ENCODE data around the gene HDAC4. TPM values are rescaled to one million over a fixed set of nuclear protein-coding genes. Genes with fewer than 3 reads are reported as not detected.

HDAC4 gene
- total RNA-seq, 1 experiment from 2014 or later = 40.1 TPM

DNA sequence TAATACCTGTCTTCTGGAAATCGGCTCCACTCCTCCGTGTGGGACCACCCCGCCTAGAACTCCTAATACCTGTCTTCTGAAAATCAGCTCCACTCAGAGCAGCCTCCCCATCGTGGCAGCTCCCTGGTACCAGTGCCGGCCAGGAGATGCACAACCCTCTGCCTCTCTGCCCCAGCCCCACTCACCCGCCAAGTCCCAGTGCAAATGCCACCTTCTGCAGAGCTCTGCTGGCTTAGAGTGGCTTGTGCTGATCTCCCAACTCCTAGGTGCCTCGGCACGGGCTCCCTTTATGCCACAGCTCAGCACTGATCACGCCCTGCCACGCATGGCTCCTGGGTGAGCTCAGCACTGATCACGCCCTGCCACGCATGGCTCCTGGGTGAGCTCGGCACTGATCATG is 258.5 kb downstream of the HDAC4 start:
- Histone ChIP-seq H3K4me3 (ENCODE audit: low read depth in 2 of 2, low read length in 2 of 2) (no peak overlapping the region), H3K36me3 (ENCODE audit: control insufficient read depth, insufficient read depth, low read length) (no peaks in the 10 kb centered on the region; the same call in 1 of the 2 replicates), H3K4me1 (ENCODE audit: control insufficient read depth, insufficient read depth, low read length) (no peaks in the 10 kb centered on the region), H3K27me3 (ENCODE audit: control insufficient read depth, insufficient read depth, low read length) (no peaks in the 10 kb centered on the region), H3K9me3 (ENCODE audit: control insufficient read depth, insufficient read depth, low read depth, low read length) (no peaks in the 10 kb centered on the region), H3K27ac (ENCODE audit: low read length) (no peak overlapping the region)
- BruUV-seq (replicated peaks) = no TSS peak
- DNase-seq (ENCODE audit: low read depth, low spot score) (no peak), ATAC-seq (no peak)
- in situ Hi-C loops (cut with HindIII; ENCODE audit: low pct_unique_long_range_greater_than_20kb, low sequenced_read_pairs) (no loop called here), intact Hi-C loops (cut with micrococcal nuclease; ENCODE audit: unreplicated experiment) (no loop called here)
- ChIA-PET POLR2A (no interaction called here), CTCF (interaction anchor here (0.6 kb wide), 1 partner anchor 15 kb away, joined by 3 read pairs; no protein-coding TSS in a partner anchor)
- TF ChIP-seq TCF7L2 (IDR thresholded peaks at IDR 0.05; ENCODE audit: low read depth, low read length) = no peak
- TF ChIP-seq, protein P1, sequence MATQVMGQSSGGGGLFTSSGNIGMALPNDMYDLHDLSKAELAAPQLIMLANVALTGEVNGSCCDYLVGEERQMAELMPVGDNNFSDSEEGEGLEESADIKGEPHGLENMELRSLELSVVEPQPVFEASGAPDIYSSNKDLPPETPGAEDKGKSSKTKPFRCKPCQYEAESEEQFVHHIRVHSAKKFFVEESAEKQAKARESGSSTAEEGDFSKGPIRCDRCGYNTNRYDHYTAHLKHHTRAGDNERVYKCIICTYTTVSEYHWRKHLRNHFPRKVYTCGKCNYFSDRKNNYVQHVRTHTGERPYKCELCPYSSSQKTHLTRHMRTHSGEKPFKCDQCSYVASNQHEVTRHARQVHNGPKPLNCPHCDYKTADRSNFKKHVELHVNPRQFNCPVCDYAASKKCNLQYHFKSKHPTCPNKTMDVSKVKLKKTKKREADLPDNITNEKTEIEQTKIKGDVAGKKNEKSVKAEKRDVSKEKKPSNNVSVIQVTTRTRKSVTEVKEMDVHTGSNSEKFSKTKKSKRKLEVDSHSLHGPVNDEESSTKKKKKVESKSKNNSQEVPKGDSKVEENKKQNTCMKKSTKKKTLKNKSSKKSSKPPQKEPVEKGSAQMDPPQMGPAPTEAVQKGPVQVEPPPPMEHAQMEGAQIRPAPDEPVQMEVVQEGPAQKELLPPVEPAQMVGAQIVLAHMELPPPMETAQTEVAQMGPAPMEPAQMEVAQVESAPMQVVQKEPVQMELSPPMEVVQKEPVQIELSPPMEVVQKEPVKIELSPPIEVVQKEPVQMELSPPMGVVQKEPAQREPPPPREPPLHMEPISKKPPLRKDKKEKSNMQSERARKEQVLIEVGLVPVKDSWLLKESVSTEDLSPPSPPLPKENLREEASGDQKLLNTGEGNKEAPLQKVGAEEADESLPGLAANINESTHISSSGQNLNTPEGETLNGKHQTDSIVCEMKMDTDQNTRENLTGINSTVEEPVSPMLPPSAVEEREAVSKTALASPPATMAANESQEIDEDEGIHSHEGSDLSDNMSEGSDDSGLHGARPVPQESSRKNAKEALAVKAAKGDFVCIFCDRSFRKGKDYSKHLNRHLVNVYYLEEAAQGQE (IDR thresholded peaks at IDR 0.05; ENCODE audit: insufficient read depth in 1 of 2, low read depth in 2 of 2, low read length in 1 of 2) = no peak

GRCh38 chr2:239141021-239141760 is 259.6 kb downstream of the HDAC4 start:
- in situ Hi-C loops (cut with HindIII; ENCODE audit: low pct_unique_long_range_greater_than_20kb, low sequenced_read_pairs) = no loop called here
- H3K36me3 ChIP-seq (ENCODE audit: control insufficient read depth, insufficient read depth, low read length) = no peaks in the 10 kb centered on the region; the same call in 1 of the 2 replicates
- ATAC-seq (no peak), DNase-seq (ENCODE audit: low read depth, low spot score) (no peak)
- intact Hi-C loops (cut with micrococcal nuclease; ENCODE audit: unreplicated experiment) = no loop called here
- POLR2A ChIA-PET = no interaction called here
- no peaks in the 10 kb centered on the region for H3K27me3 ChIP-seq (ENCODE audit: control insufficient read depth, insufficient read depth, low read length)
- no peak overlapping the region for H3K4me3 ChIP-seq (ENCODE audit: low read depth in 2 of 2, low read length in 2 of 2)
- TF ChIP-seq POLR2AphosphoS5 (IDR thresholded peaks at IDR 0.05; ENCODE audit: low read depth, low read length) = no peak
- TF ChIP-seq SIN3A (IDR thresholded peaks at IDR 0.05; ENCODE audit: borderline replicate concordance, insufficient read depth, low read depth, low read length) = no peak
- no peak for TF ChIP-seq TCF7L2 (IDR thresholded peaks at IDR 0.05; ENCODE audit: low read depth, low read length)
- TF ChIP-seq, protein P1 (IDR thresholded peaks at IDR 0.05; ENCODE audit: insufficient read depth in 1 of 2, low read depth in 2 of 2, low read length in 1 of 2) = no peak
- TF ChIP-seq, protein P2, sequence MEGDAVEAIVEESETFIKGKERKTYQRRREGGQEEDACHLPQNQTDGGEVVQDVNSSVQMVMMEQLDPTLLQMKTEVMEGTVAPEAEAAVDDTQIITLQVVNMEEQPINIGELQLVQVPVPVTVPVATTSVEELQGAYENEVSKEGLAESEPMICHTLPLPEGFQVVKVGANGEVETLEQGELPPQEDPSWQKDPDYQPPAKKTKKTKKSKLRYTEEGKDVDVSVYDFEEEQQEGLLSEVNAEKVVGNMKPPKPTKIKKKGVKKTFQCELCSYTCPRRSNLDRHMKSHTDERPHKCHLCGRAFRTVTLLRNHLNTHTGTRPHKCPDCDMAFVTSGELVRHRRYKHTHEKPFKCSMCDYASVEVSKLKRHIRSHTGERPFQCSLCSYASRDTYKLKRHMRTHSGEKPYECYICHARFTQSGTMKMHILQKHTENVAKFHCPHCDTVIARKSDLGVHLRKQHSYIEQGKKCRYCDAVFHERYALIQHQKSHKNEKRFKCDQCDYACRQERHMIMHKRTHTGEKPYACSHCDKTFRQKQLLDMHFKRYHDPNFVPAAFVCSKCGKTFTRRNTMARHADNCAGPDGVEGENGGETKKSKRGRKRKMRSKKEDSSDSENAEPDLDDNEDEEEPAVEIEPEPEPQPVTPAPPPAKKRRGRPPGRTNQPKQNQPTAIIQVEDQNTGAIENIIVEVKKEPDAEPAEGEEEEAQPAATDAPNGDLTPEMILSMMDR (IDR thresholded peaks at IDR 0.05) = no peak
- H3K4me1 ChIP-seq (ENCODE audit: control insufficient read depth, insufficient read depth, low read length) = no peaks in the 10 kb centered on the region
- H3K9me3 ChIP-seq (ENCODE audit: control insufficient read depth, insufficient read depth, low read depth, low read length) = no peaks in the 10 kb centered on the region
- CTCF ChIA-PET = no interaction called here
- no TSS peak for BruUV-seq (replicated peaks)
- no peak overlapping the region for H3K27ac ChIP-seq (ENCODE audit: low read length)
